Measurements from ENCODE around the gene AKAP12.

- TF ChIP-seq CTCF (IDR thresholded peaks at IDR 0.05; ENCODE audit: low read depth, low read length) (no peak), POLR2A (IDR thresholded peaks at IDR 0.05; ENCODE audit: extremely low read depth, insufficient read length) (no peak), MAX (IDR thresholded peaks at IDR 0.05; ENCODE audit: low read depth, low read length) (no peak), MYC (IDR thresholded peaks at IDR 0.05; ENCODE audit: low read depth, low read length) (no peak)
These were observed 3.7 kb downstream of the AKAP12 start for GRCh38 chr6:151243481-151243880.
